Fibroblast of mammary gland (primary cell): ENCODE results near the gene TOX2.

Experiments used
- DNase-seq: peaks from one replicate; pipeline ENCODE4 v3.0.0-alpha.2; 2010; ENCODE audit warnings: low read depth
- H3K4me3 ChIP-seq: 2 replicates; pipeline ENCODE4 v1.5.1; 2011; ENCODE audit warnings: low read depth, mild to moderate bottlenecking, low read length, moderate library complexity; ENCODE audit not compliant: control insufficient read depth
- CTCF ChIP-seq: conservative IDR thresholded peaks from 2 replicates; pipeline ENCODE4 v1.5.1; 2011; ENCODE audit warnings: low read depth, low read length, inconsistent platforms; ENCODE audit not compliant: control insufficient read depth, insufficient read depth

TOX2 gene

GRCh38 chr20:44081476-44081875, 166.8 kb downstream of the TOX2 start:
- DNase-seq: no peak
- H3K4me3 ChIP-seq: no peak overlapping the region
- TF ChIP-seq CTCF: no peak

- no peak for DNase-seq
- TF ChIP-seq CTCF: no peak
- H3K4me3 ChIP-seq: no peak overlapping the region
Measured at GRCh38 chr20:44081888-44082287, 167.2 kb downstream of the TOX2 start.

- DNase-seq: peak; percentile 73
- H3K4me3 ChIP-seq: no peak overlapping the region
- no peak for TF ChIP-seq CTCF
Measured at GRCh38 chr20:44083220-44083933, 168.7 kb downstream of the TOX2 start.

DNA sequence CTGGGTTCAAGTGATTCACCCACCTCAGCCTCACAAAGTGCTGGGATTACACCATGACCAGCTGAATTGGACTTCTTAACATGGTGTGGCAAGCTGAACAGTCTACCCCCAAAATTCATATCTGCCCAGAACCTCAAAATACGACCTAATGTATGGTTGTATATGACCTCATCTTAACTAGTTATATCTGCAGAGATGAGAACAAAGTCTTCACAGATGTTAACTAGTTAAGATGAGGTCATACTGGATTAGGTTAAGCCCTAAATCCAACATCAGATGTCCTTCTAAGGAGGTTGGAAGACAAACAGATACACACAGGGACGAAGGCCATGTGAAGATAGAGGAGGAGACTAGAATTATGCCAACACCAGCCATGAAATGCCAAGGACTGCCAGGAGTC, 169.8 kb downstream of the TOX2 start:
- no peak for TF ChIP-seq CTCF

GRCh38 chr20:44084891-44085290, 170.2 kb downstream of the TOX2 start:
- TF ChIP-seq CTCF: no peak
- no peak overlapping the region for H3K4me3 ChIP-seq
- no peak for DNase-seq

More for the DNA sequence above, 169.8 kb downstream of the TOX2 start:
- DNase-seq: no peak
- no peak overlapping the region for H3K4me3 ChIP-seq

DNA sequence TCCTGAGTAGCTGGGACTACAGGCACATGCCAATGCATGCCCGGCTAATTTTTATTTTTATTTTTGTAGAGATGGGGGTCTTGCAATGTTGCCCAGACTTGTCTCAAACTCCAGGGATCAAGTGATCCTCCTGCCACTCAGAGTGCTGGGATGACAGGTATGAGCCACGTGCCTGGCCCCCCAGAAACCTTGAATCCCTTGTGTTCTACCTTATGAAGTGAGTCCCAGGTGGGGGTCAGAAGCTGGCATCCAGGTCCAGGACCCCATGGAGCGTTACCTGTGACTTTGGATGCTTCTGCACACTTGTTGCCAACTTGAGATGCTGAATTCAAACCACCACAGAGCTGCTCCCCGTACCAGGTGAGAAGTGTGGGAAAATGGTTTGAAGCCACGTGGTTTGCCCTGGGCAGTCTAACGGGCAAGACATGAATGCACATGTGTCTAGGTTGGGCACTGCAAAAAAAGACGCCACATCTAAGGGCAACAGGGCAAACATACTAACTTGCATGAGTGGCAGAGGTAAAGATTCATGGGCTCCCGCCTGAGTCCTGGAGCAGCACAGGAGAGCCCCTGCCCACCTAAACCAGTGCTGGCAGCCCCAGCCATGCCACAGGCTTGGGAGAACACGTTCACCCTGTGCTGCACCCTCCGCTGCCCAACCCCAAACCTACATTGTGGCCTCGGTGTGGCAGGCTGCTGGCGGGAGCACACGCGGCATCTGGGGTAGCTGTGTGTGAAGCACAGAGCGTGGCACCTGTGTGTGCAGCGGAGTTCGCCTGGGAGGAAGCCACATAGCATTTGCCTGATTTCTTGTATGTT, 171.2 kb downstream of the TOX2 start:
- DNase-seq: no peak
- H3K4me3 ChIP-seq: no peak overlapping the region
- no peak for TF ChIP-seq CTCF
